ENCODE data around the gene ZNF766.
"Not testable (repeated sequence)": the region's sequence is repeated elsewhere in the genome, so short reads cannot be mapped to it uniquely, and the experiment has no call there.

- TF ChIP-seq, protein P1, sequence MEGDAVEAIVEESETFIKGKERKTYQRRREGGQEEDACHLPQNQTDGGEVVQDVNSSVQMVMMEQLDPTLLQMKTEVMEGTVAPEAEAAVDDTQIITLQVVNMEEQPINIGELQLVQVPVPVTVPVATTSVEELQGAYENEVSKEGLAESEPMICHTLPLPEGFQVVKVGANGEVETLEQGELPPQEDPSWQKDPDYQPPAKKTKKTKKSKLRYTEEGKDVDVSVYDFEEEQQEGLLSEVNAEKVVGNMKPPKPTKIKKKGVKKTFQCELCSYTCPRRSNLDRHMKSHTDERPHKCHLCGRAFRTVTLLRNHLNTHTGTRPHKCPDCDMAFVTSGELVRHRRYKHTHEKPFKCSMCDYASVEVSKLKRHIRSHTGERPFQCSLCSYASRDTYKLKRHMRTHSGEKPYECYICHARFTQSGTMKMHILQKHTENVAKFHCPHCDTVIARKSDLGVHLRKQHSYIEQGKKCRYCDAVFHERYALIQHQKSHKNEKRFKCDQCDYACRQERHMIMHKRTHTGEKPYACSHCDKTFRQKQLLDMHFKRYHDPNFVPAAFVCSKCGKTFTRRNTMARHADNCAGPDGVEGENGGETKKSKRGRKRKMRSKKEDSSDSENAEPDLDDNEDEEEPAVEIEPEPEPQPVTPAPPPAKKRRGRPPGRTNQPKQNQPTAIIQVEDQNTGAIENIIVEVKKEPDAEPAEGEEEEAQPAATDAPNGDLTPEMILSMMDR (IDR thresholded peaks at IDR 0.05 in 2 of 3, conservative IDR thresholded peaks at IDR 0.05 in 1 of 3; ENCODE audit: borderline replicate concordance in 1 of 3, insufficient read depth in 1 of 3, low read depth in 2 of 3, low read length in 2 of 3): not testable (repeated sequence)
- TF ChIP-seq, protein P2, sequence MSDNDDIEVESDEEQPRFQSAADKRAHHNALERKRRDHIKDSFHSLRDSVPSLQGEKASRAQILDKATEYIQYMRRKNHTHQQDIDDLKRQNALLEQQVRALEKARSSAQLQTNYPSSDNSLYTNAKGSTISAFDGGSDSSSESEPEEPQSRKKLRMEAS (IDR thresholded peaks at IDR 0.05): not testable (repeated sequence)
- not testable (repeated sequence) for TF ChIP-seq POLR2AphosphoS5 (IDR thresholded peaks at IDR 0.05; ENCODE audit: low read depth, low read length)
These were observed 3.8 kb upstream of the ZNF766 start for GRCh38 chr19:52265556-52265955.

Data from HCT116 (cell line).